ENCODE data around the gene SPATC1L.

DNA sequence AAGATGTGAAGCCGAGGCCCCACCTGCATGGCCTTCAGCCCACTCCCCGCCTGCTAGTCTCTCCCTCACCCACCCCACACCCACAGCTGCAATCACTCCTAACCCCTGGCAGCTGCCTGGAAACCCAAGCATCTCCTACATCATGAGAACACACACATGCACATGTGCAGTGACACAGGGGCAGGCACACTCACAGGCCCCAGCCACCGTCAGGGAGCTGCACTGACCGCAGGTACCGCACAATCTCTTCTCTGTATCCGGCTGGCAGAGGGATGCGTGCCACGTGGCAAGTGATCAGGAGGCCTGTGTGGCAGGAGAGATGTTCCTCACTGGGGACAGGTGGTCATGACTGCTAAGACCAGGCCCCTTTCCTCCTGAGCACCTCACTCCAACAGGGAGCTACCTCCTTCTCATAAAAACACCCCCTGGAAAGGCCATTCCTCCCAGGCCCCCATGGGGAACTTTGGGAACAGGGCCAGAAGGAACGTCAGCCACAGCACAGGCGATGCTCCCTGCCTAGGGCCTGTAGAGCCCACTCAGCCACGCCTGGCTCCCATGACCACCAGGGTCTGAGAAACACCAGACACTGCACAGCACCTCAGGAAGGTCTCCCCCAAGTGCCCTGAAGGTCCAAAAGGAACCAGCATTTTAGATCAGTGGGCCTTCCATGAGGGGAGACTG lies 38.3 kb upstream of the SPATC1L start:
- TF ChIP-seq EZH2phosphoT487 (IDR thresholded peaks at IDR 0.05; ENCODE audit: borderline replicate concordance, low read depth, low read length), result no peak
- TF ChIP-seq, protein P1, sequence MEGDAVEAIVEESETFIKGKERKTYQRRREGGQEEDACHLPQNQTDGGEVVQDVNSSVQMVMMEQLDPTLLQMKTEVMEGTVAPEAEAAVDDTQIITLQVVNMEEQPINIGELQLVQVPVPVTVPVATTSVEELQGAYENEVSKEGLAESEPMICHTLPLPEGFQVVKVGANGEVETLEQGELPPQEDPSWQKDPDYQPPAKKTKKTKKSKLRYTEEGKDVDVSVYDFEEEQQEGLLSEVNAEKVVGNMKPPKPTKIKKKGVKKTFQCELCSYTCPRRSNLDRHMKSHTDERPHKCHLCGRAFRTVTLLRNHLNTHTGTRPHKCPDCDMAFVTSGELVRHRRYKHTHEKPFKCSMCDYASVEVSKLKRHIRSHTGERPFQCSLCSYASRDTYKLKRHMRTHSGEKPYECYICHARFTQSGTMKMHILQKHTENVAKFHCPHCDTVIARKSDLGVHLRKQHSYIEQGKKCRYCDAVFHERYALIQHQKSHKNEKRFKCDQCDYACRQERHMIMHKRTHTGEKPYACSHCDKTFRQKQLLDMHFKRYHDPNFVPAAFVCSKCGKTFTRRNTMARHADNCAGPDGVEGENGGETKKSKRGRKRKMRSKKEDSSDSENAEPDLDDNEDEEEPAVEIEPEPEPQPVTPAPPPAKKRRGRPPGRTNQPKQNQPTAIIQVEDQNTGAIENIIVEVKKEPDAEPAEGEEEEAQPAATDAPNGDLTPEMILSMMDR (conservative IDR thresholded peaks at IDR 0.05; ENCODE audit: low read length), result no peak

Measured in OCI-LY7 (cell line).